G401 (cell line): ENCODE measurements around the gene RNF2. TPM values are rescaled to one million over a fixed set of nuclear protein-coding genes. Genes with fewer than 3 reads are reported as not detected.
"Not testable (repeated sequence)": the region's sequence is repeated elsewhere in the genome, so short reads cannot be mapped to it uniquely, and the experiment has no call there.

Source experiments
- DNase-seq: peaks from one replicate; pipeline ENCODE4 v3.0.0-alpha.2; 2015; ENCODE audit warnings: low spot score
- in situ Hi-C: cut with HindIII; loops from 2 replicates; pipeline ENCODE4 v1.10.0; 2016; ENCODE audit warnings: low sequenced_read_pairs, mixed read lengths
- total RNA-seq: library from RNA; depleted of rRNA; stranded (reverse); fragments of >200 nt; shearing (Covaris generic); gene quantifications from 2 replicates; pipeline ENCODE4 v1.2.3, GENCODE V29; 2014; rRNA removed

The RNF2 gene
- 48.7 and 67.3 TPM in 2 replicates for total RNA-seq

- in situ Hi-C loops = no loop called here
- peak; percentile 77 for DNase-seq
These were observed at the start of gene RNF2 for GRCh38 chr1:185044981-185045813. Gene RNF2, plus strand, starts transcription at chr1:185045558. Its CDS starts 41,996 bp downstream, at chr1:185087554.

- in situ Hi-C loops = loop anchor here (25.0 kb wide), 1 partner anchor 188 kb away; no protein-coding TSS in a partner anchor
These were observed 45.4 kb upstream of the RNF2 start for GRCh38 chr1:184999974-185000373.

GRCh38 chr1:185001312-185001880 is 44.0 kb upstream of the RNF2 start:
- in situ Hi-C loops, DNase-seq: not testable (repeated sequence)

More at GRCh38 chr1:184999974-185000373, 45.4 kb upstream of the RNF2 start:
- not testable (repeated sequence) for DNase-seq

- in situ Hi-C loops = no loop called here
- DNase-seq = no peak
These were observed 36.5 kb upstream of the RNF2 start for GRCh38 chr1:185008838-185009237.

GRCh38 chr1:185010361-185010760 is 35.0 kb upstream of the RNF2 start:
- in situ Hi-C loops = no loop called here

GRCh38 chr1:185014941-185015340 is 30.4 kb upstream of the RNF2 start:
- in situ Hi-C loops = no loop called here
- DNase-seq = no peak

More at GRCh38 chr1:185010361-185010760, 35.0 kb upstream of the RNF2 start:
- DNase-seq = no peak

- no peak for DNase-seq
- in situ Hi-C loops = no loop called here
These were observed 29.7 kb upstream of the RNF2 start for GRCh38 chr1:185015631-185016030.

GRCh38 chr1:185016880-185017279 is 28.5 kb upstream of the RNF2 start:
- in situ Hi-C loops = no loop called here
- DNase-seq = no peak

- in situ Hi-C loops = no loop called here
- no peak for DNase-seq
These were observed 28.0 kb upstream of the RNF2 start for GRCh38 chr1:185017338-185017737.

GRCh38 chr1:185017966-185018365 is 27.4 kb upstream of the RNF2 start:
- DNase-seq = no peak
- in situ Hi-C loops = no loop called here

- no peak for DNase-seq
- in situ Hi-C loops = no loop called here
These were observed 18.0 kb upstream of the RNF2 start for GRCh38 chr1:185027252-185027882.

- in situ Hi-C loops = no loop called here
- DNase-seq = no peak
These were observed 11.7 kb upstream of the RNF2 start for GRCh38 chr1:185033686-185034085.

GRCh38 chr1:185035258-185035657 is 10.1 kb upstream of the RNF2 start:
- in situ Hi-C loops = no loop called here
- DNase-seq = no peak

- in situ Hi-C loops = no loop called here
- DNase-seq = no peak
These were observed 6.5 kb upstream of the RNF2 start for GRCh38 chr1:185038813-185039376.

GRCh38 chr1:185039726-185040407 is 5.5 kb upstream of the RNF2 start:
- no peak for DNase-seq
- in situ Hi-C loops = no loop called here

- DNase-seq = no peak
- in situ Hi-C loops = no loop called here
These were observed 5.0 kb upstream of the RNF2 start for GRCh38 chr1:185040408-185040735.

GRCh38 chr1:185041742-185042141 is 3.6 kb upstream of the RNF2 start:
- DNase-seq = no peak
- in situ Hi-C loops = no loop called here

GRCh38 chr1:185042737-185043136 is 2.6 kb upstream of the RNF2 start:
- in situ Hi-C loops = no loop called here
- peak; percentile 2 for DNase-seq

- in situ Hi-C loops = no loop called here
- DNase-seq = peak; percentile 46
These were observed 971 bp upstream of the RNF2 start for GRCh38 chr1:185044387-185044786.
